ENCODE results near the gene KHSRP. TPM values are rescaled to one million over a fixed set of nuclear protein-coding genes. Genes with fewer than 3 reads are reported as not detected.
A peak's percentile ranks its signal among the peaks of the same experiment; 100 is the strongest.

Gene KHSRP
- total RNA-seq, 1 experiment from 2014 or later: 297 TPM

DNA sequence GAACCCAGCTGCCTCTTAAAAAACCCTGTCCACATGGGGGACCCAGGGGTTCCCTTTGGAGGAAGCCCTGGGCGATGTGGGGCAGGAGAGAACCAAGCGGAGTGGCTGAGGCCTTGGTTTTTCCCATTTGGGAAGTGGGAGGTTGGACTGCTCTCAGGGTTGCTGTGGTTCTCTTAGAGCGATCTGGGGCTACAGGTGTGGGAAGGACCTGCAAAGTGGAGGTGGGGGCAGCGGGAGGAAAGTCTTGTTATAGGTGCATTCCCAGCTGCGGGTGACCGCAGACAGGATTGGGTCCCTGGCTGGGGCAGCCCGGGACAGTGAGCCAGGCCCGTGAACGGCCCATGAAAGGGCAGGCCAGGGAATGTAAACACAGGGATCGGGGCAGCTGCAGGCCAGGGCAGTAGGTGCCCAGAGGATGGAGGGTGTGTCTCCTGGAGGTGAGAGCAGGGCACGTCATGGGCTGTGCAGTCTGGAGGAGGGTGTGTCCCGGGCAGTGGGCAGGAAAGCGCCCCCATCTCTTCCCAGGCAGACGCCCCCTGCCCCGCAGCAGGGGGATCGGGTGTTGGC, 34.2 kb upstream of the KHSRP start:
- H3K9me3 Mint-ChIP-seq (ENCODE audit: low read depth, unreplicated experiment): no peaks in the 10 kb centered on the region
- intact Hi-C loops (cut with micrococcal nuclease; ENCODE audit: unreplicated experiment): no loop called here
- peaks cover 9% of the 10 kb centered on the region for H3K4me1 Mint-ChIP-seq (ENCODE audit: low read depth, unreplicated experiment)
- peaks cover 30% of the 10 kb centered on the region for H3K36me3 Mint-ChIP-seq (ENCODE audit: insufficient read depth, unreplicated experiment)
- peak; percentile 24 for DNase-seq
- BruUV-seq (replicated peaks): no TSS peak
- H3K27me3 Mint-ChIP-seq (ENCODE audit: unreplicated experiment): no peaks in the 10 kb centered on the region
- TF ChIP-seq, protein P1, sequence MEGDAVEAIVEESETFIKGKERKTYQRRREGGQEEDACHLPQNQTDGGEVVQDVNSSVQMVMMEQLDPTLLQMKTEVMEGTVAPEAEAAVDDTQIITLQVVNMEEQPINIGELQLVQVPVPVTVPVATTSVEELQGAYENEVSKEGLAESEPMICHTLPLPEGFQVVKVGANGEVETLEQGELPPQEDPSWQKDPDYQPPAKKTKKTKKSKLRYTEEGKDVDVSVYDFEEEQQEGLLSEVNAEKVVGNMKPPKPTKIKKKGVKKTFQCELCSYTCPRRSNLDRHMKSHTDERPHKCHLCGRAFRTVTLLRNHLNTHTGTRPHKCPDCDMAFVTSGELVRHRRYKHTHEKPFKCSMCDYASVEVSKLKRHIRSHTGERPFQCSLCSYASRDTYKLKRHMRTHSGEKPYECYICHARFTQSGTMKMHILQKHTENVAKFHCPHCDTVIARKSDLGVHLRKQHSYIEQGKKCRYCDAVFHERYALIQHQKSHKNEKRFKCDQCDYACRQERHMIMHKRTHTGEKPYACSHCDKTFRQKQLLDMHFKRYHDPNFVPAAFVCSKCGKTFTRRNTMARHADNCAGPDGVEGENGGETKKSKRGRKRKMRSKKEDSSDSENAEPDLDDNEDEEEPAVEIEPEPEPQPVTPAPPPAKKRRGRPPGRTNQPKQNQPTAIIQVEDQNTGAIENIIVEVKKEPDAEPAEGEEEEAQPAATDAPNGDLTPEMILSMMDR (IDR thresholded peaks at IDR 0.05; ENCODE audit: unreplicated experiment): no peak
- peak overlapping the region; percentile 88 for H3K4me3 Mint-ChIP-seq (ENCODE audit: low read depth, unreplicated experiment)
- CTCF ChIA-PET: no interaction called here
- peak overlapping the region; percentile 82 for H3K27ac Mint-ChIP-seq (ENCODE audit: unreplicated experiment)

DNA sequence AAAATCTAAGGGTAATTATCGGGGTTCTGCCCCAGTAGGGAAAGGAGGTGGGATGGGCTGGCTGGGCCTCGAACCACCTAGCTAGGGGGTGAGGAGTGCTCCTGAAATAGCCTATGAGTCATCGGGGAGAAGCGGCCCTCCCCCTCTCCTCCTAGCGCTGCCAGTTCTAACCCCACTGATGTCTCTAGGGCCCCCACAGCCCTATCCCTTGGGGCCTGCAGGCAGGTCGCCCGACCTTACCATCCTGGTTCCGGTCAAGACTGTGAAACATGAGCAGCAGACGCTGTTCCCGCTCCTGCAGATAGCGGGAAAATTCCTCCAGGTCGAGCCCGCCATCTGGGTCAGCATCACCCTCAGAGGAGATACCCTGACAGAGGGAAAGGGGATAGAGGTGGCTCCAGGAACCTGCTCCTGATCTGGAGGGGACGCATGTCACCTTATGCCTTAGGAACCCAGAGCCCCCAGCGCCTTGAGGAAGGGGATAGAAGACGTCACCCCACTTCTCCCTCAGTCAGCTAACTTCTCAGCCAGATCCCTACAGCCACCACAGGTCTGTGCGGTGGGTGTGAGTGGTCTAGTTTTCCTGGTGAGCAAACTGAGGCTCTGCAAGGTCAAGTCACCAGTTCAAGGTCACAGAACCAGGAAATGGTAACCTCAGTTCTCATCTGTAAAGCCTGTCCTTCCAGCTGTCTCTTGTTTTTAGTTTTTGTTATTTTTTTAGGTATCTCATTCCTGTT, 33.5 kb upstream of the KHSRP start:
- no peak for DNase-seq
- peaks cover 30% of the 10 kb centered on the region for H3K36me3 Mint-ChIP-seq (ENCODE audit: insufficient read depth, unreplicated experiment)
- TSS peak; percentile 58 for BruUV-seq (replicated peaks)
- intact Hi-C loops (cut with micrococcal nuclease; ENCODE audit: unreplicated experiment): no loop called here
- CTCF ChIA-PET: no interaction called here
- no peaks in the 10 kb centered on the region for H3K9me3 Mint-ChIP-seq (ENCODE audit: low read depth, unreplicated experiment)
- TF ChIP-seq, protein P1 (IDR thresholded peaks at IDR 0.05; ENCODE audit: unreplicated experiment): no peak
- peaks cover 9% of the 10 kb centered on the region for H3K4me1 Mint-ChIP-seq (ENCODE audit: low read depth, unreplicated experiment)
- peak overlapping the region; percentile 88 for H3K4me3 Mint-ChIP-seq (ENCODE audit: low read depth, unreplicated experiment)
- H3K27ac Mint-ChIP-seq (ENCODE audit: unreplicated experiment): no peak overlapping the region
- no peaks in the 10 kb centered on the region for H3K27me3 Mint-ChIP-seq (ENCODE audit: unreplicated experiment)

DNA sequence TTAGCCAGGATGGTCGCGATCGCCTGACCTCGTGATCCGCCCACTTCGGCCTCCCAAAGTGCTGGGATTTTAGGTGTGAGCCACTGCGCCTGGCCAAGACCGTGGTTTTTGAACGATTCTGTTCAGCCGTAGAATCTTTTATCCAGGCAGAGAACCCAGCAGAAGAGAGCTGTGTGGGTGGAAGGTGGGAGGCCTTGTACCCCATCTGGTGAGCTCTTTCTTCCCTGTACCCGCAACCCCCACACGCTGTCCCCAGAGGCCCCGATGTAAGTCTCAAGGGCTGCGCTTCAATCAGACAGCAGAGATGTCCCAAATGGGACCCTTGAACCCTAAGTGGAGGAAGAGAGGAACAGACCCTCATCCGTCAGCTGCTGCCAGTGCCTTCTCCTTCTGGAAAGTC, 31.3 kb upstream of the KHSRP start:
- no TSS peak for BruUV-seq (replicated peaks)
- DNase-seq: no peak
- H3K36me3 Mint-ChIP-seq (ENCODE audit: insufficient read depth, unreplicated experiment): peaks cover 40% of the 10 kb centered on the region
- no peaks in the 10 kb centered on the region for H3K27me3 Mint-ChIP-seq (ENCODE audit: unreplicated experiment)
- H3K4me3 Mint-ChIP-seq (ENCODE audit: low read depth, unreplicated experiment): no peak overlapping the region
- CTCF ChIA-PET: no interaction called here
- peaks cover 9% of the 10 kb centered on the region for H3K4me1 Mint-ChIP-seq (ENCODE audit: low read depth, unreplicated experiment)
- intact Hi-C loops (cut with micrococcal nuclease; ENCODE audit: unreplicated experiment): no loop called here
- TF ChIP-seq, protein P1 (IDR thresholded peaks at IDR 0.05; ENCODE audit: unreplicated experiment): no peak
- no peaks in the 10 kb centered on the region for H3K9me3 Mint-ChIP-seq (ENCODE audit: low read depth, unreplicated experiment)
- no peak overlapping the region for H3K27ac Mint-ChIP-seq (ENCODE audit: unreplicated experiment)

DNA sequence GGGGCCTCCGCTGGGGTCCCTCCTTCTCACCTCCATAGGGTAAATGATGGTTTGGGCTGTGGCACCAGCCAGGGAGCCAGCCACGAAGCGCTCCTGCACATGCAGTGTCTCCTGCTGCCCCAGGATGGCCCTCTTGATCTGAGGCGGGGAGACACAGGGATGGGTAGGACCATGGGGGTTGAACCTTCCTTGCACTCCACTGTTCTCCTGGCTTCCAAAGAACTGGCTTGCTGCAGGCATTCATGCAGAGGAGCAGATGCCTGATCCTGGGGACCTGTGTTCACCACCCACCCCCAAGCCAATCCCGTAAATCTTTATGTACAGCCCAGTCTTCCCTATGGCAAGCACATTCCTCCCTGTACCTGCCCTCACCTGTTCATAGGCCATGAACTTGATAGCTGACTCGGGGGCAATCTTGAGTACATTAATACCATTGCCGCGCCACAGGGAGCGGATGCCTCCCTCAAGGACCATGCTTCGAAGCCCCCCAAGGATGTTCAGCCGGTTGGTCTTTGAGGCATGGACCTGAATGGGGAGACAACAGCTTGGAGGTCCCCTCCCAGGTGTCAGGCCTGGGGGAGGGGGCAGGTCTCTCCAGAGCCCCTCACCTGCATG, 29.4 kb upstream of the KHSRP start:
- H3K27me3 Mint-ChIP-seq (ENCODE audit: unreplicated experiment): no peaks in the 10 kb centered on the region
- no peak overlapping the region for H3K27ac Mint-ChIP-seq (ENCODE audit: unreplicated experiment)
- no peak overlapping the region for H3K4me3 Mint-ChIP-seq (ENCODE audit: low read depth, unreplicated experiment)
- no peak for DNase-seq
- H3K9me3 Mint-ChIP-seq (ENCODE audit: low read depth, unreplicated experiment): no peaks in the 10 kb centered on the region
- BruUV-seq (replicated peaks): no TSS peak
- intact Hi-C loops (cut with micrococcal nuclease; ENCODE audit: unreplicated experiment): no loop called here
- TF ChIP-seq, protein P1 (IDR thresholded peaks at IDR 0.05; ENCODE audit: unreplicated experiment): no peak
- H3K36me3 Mint-ChIP-seq (ENCODE audit: insufficient read depth, unreplicated experiment): peaks cover 31% of the 10 kb centered on the region
- CTCF ChIA-PET: no interaction called here
- H3K4me1 Mint-ChIP-seq (ENCODE audit: low read depth, unreplicated experiment): peaks cover 9% of the 10 kb centered on the region
